ENCODE results near the gene ASB1. TPM values are rescaled to one million over a fixed set of nuclear protein-coding genes. Genes with fewer than 3 reads are reported as not detected.

Gene ASB1
- total and polyA plus RNA-seq, 7 donors, result 3.5 to 36.0 (median 14.0) TPM

DNA sequence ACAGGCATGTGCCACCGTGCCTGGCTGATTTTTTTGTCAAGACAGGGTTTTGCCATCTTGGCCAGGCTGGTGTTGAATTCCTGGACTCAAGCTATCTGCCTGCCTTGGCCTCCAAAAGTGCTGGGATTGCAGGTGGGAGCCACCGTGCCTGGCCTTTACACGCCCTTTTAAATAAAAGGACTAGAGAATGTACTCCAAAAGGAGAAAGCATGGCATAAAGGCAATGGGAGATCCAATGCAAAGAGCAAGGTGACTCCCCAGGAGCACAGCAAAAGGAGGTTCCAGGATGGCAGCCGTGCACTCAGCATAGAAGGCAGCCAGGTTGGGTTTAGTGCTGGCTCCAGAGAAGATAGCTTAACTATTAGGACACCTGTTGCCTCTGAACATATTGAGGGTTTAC lies 27.1 kb downstream of the ASB1 start:
- DNase-seq, result no peak
- H3K27me3 ChIP-seq, result no peaks in the 10 kb centered on the region
- H3K36me3 ChIP-seq, result peaks cover 0 to 24% (median 1%) of the 10 kb centered on the region in 4 donors
- H3K4me3 ChIP-seq, result no peak overlapping the region
- intact Hi-C loops (cut with DNase I), result no loop called here
- WGBS, 2 donors, result 94 to 97% methylated on average over 4 of the region's 4 CpGs
- H3K4me1 ChIP-seq, result peaks cover 0 to 26% (median 9%) of the 10 kb centered on the region in 4 donors
- TF ChIP-seq POLR2AphosphoS5 (IDR thresholded peaks at IDR 0.05) (no peak), POLR2A (IDR thresholded peaks at IDR 0.05) (no peak), EP300 (IDR thresholded peaks at IDR 0.05) (no peak)
- TF ChIP-seq, protein P1, sequence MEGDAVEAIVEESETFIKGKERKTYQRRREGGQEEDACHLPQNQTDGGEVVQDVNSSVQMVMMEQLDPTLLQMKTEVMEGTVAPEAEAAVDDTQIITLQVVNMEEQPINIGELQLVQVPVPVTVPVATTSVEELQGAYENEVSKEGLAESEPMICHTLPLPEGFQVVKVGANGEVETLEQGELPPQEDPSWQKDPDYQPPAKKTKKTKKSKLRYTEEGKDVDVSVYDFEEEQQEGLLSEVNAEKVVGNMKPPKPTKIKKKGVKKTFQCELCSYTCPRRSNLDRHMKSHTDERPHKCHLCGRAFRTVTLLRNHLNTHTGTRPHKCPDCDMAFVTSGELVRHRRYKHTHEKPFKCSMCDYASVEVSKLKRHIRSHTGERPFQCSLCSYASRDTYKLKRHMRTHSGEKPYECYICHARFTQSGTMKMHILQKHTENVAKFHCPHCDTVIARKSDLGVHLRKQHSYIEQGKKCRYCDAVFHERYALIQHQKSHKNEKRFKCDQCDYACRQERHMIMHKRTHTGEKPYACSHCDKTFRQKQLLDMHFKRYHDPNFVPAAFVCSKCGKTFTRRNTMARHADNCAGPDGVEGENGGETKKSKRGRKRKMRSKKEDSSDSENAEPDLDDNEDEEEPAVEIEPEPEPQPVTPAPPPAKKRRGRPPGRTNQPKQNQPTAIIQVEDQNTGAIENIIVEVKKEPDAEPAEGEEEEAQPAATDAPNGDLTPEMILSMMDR (IDR thresholded peaks at IDR 0.05), result no peak
- no peaks in the 10 kb centered on the region for H3K9me3 ChIP-seq
- H3K27ac ChIP-seq, result no peak overlapping the region

DNA sequence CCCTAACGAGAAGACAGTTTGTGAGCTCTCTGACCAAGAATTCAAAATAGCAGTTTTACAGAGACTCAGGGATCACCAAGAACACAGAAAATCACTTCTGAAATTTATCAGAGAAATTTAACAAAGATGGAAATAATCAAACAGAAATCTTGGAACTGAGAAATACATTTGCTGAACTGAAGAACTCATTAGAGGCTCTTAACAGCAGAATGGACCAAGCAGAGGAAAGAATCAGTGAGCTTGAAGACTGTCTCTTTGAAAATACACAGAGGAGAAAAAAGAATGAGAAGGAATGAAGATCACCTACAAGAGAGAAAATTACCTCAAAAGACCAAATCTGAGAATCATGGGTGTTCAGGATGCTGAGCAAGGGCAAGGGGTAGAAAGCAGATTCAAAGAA lies 29.7 kb downstream of the ASB1 start:
- peaks cover 0 to 10% (median 0%) of the 10 kb centered on the region in 4 donors for H3K36me3 ChIP-seq
- 89 to 91% methylated on average over 1 of the region's 1 CpG for WGBS, 2 donors
- TF ChIP-seq, protein P1 (IDR thresholded peaks at IDR 0.05), result no peak
- TF ChIP-seq POLR2A (IDR thresholded peaks at IDR 0.05) (no peak), POLR2AphosphoS5 (IDR thresholded peaks at IDR 0.05) (no peak), EP300 (IDR thresholded peaks at IDR 0.05) (no peak)

GRCh38 chr2:238456970-238457926 lies 30.5 kb downstream of the ASB1 start:
- no peak overlapping the region for H3K27ac ChIP-seq
- TF ChIP-seq, protein P1 (IDR thresholded peaks at IDR 0.05), result no peak
- no peak for TF ChIP-seq EP300 (IDR thresholded peaks at IDR 0.05)
- no peak for TF ChIP-seq POLR2AphosphoS5 (IDR thresholded peaks at IDR 0.05)
- no peak for TF ChIP-seq POLR2A (IDR thresholded peaks at IDR 0.05)
- peaks cover 0 to 21% (median 15%) of the 10 kb centered on the region in 4 donors for H3K4me1 ChIP-seq
- peaks cover 0 to 3% (median 0%) of the 10 kb centered on the region in 4 donors for H3K36me3 ChIP-seq
- H3K4me3 ChIP-seq, result no peak overlapping the region
- H3K9me3 ChIP-seq, result no peaks in the 10 kb centered on the region
- DNase-seq, result no peak
- WGBS, 2 donors, result 88 to 94% methylated on average over 10 of the region's 10 CpGs
- H3K27me3 ChIP-seq, result no peaks in the 10 kb centered on the region
- intact Hi-C loops (cut with DNase I), result no loop called here

More for the DNA sequence above, 29.7 kb downstream of the ASB1 start:
- peaks cover 0 to 21% (median 15%) of the 10 kb centered on the region in 4 donors for H3K4me1 ChIP-seq
- intact Hi-C loops (cut with DNase I), result no loop called here
- H3K27ac ChIP-seq, result no peak overlapping the region
- H3K27me3 ChIP-seq, result no peaks in the 10 kb centered on the region
- no peaks in the 10 kb centered on the region for H3K9me3 ChIP-seq
- DNase-seq, result no peak
- no peak overlapping the region for H3K4me3 ChIP-seq

DNA sequence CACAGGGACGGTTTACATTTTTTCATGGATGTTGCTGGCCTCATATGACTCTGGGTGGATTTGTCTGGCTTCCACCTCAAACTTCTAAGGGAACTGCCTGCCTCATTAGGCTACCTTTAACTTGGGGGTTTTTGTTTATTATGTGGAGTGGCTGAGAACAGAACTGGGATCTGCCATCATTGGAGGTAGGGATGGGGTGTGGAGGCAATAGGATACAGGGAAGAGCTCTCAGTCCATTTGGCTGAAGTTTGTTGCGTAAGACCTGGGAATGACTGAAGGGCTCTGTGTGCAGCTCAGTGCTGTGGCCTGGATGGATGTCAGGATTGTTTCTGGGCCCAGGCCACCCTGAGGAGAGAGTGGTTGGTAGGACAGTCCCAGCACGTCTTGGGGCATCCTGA lies 31.2 kb downstream of the ASB1 start:
- Histone ChIP-seq H3K27me3 (no peaks in the 10 kb centered on the region), H3K4me1 (peaks cover 0 to 21% (median 15%) of the 10 kb centered on the region in 4 donors), H3K36me3 (no peaks in the 10 kb centered on the region), H3K27ac (no peak overlapping the region), H3K9me3 (no peaks in the 10 kb centered on the region), H3K4me3 (no peak overlapping the region)
- intact Hi-C loops (cut with DNase I), result no loop called here
- DNase-seq, result no peak
- WGBS, 2 donors, result 85 to 87% methylated on average over 3 of the region's 3 CpGs
- no peak for TF ChIP-seq POLR2AphosphoS5 (IDR thresholded peaks at IDR 0.05)

DNA sequence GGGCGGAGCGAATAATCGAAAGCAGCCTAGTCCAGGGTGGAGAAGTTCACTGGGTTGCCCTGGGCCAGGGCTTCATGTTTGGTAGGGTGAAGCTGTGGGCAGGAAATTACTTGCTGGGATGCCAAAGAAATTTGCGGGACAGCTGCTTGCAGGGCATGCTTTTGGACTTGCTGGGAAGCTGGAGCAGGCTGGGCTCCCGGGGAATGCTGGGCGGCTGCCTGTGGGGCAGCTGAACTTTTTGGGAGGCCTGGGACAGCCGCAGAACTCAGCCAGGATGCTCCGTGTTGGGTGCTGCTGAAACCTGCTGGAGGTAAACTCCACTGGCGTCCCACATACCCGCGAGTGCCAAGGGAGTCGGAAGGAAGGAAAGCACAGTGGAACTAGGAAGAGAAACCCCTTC lies 31.9 kb downstream of the ASB1 start:
- Histone ChIP-seq H3K9me3 (no peaks in the 10 kb centered on the region), H3K27me3 (no peaks in the 10 kb centered on the region), H3K4me1 (peaks cover 0 to 21% (median 15%) of the 10 kb centered on the region in 4 donors), H3K27ac (peak overlapping the region in 3 of 4 donors; percentile 26 to 66 (median 61)), H3K36me3 (no peaks in the 10 kb centered on the region), H3K4me3 (no peak overlapping the region)
- WGBS, 2 donors, result 76 to 85% methylated on average over 12 of the region's 12 CpGs
- DNase-seq, result no peak
- intact Hi-C loops (cut with DNase I), result no loop called here
- TF ChIP-seq POLR2A (IDR thresholded peaks at IDR 0.05), result no peak
- TF ChIP-seq POLR2AphosphoS5 (IDR thresholded peaks at IDR 0.05), result no peak
- TF ChIP-seq EP300 (IDR thresholded peaks at IDR 0.05), result no peak
- TF ChIP-seq, protein P1 (IDR thresholded peaks at IDR 0.05), result no peak
